NCI-H2081 (cell line): ENCODE measurements around the gene ILDR2.
"Not testable (repeated sequence)": the region's sequence is repeated elsewhere in the genome, so short reads cannot be mapped to it uniquely, and the experiment has no call there.

ENCODE experiments used
- DNase-seq, 2 experiments: peaks; one replicate each; lab custom pipeline; 2025; lab: John Stamatoyannopoulos, UW

Gene ILDR2

DNA sequence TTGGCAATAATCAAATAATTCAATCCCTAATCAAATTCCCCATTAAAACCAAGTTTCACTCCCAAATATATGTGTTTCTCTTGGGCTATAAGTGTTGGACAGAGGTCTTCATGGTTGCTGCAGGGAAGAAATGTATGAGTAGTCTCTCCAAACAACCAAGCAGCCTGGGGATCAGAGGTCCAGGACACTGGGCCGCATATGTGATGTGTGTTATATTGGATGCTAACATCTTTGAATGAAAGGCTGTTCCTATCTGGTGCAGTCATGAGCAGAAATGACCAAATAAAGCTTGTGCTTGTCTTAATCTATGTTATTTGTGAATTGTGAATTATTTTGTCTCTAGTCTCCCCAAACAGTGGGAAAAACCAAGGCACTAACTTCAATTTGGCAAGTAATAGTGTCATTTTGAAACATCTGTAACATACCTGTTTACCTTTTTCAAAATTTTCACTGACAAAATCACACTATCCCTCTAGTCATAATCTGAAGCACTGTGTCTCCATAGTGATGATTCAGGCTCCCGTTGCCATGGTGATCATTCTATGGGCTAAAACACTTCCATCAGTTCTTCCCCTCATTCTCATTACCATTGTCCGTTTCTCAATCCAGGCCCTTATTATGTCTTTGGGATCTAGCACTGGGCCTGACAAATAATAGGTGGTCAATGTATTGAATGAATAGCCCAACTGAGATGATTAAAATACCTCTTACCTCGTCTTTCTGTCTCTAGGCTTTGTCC lies 86.8 kb downstream of the ILDR2 start:
- DNase-seq: peak in 1 of 2 experiments; percentile 16

DNA sequence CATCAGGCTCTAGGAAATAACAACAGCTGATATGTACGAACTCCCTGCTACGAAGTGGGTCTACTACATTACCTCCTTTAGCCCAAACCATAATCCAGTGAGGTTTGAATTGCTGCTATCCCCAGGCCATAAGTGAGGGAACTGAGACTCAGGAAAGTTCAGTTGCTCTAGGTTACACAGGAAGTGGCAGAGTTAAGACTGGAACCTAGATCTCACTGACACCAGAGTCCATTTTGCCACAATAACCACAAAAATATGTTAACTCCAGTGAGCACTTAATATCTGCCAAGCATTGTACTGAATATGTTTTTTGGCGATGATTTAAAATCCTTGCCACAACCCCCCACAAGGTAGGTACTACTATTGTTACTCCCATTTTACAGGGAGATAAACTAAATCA lies 90.4 kb downstream of the ILDR2 start:
- DNase-seq: no peak

DNA sequence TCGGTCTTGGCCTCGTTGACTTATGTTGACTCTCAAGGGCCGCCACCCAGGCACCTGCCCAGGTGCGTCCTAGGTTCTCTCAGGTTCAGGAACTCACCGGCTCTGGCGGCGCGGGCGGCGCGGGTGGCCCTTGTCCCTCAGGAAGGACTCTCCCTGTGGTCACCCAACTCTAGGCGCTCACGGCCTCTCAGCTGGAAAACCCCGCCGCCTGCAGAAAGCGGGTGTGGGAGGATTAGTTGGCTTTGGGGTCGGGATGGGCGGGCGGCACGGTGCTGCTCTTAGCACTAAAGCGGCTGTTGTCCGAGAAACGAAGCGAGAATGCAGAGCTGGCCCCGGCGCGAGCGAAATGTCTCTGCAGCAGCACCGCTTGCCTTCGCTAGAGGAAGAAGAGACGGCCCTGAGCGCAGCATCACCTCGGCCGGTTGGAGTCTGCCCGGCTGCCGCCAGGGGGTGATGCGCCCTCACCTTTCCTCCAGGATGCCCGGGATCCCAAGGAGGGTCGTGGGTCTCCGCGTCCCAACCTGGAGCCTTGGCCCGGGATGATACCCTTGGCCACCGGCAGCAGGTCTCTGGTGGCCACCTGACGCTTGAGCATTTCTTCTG lies 91.2 kb downstream of the ILDR2 start:
- DNase-seq: no peak

DNA sequence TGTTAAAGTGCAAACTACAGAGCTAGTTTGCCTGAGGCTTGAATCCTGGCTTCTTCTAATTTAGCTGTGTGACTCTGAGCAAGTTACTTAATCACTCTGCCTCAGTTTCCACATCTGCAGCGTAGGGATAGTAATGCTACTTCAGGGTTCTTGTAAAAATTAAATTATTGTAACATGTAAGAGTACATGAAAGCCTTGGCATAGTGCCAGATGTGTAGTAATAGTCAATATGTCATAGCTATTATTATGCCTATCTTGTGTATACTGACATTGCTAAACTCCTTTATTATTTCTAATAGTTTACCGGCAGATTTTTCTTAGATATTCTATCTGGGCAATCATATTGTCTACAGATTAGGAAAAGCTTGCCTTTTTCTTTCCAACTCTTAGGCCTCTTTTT lies 92.4 kb downstream of the ILDR2 start:
- no peak for DNase-seq

DNA sequence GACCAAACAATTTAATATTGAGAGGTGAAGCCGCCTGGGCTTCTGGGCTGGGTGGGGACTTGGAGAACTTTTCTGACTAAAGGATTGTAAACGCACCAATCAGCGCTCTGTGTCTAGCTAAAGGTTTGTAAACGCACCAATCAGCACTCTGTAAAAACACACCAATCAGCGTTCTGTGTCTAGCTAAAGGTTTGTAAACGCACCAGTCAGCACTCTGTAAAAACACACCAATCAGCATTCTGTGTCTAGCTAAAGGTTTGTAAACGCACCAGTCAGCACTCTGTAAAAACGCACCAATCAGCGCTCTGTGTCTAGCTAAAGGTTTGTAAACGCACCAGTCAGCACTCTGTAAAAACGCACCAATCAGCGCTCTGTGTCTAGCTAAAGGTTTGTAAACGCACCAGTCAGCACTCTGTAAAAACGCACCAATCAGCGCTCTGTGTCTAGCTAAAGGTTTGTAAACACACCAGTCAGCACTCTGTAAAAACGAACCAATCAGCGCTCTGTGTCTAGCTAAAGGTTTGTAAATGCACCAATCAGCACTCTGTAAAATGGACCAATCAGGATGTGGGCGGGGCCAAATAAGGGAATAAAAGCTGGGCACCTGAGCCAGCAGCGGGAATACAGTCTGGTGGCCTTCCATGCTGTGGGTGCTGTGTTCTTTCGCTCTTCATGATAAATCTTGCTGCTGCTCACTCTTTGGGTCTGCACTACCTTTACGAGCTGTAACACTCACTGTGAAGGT lies 97.0 kb downstream of the ILDR2 start:
- not testable (repeated sequence) for DNase-seq

DNA sequence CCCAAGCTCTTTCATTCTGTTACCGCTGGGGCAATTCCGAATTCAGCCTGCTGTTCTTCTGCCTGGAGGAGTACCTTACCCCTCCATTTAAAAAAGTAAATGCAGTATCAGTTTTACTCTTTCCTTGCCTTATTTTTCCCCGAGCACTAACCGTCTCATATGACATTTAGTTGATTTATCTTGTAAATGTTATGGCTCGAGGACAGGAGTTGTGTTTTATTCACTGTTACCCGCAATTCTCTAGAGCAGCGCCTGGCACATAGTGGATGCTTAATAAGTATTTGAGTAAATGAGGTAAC lies 98.9 kb downstream of the ILDR2 start:
- no peak for DNase-seq

DNA sequence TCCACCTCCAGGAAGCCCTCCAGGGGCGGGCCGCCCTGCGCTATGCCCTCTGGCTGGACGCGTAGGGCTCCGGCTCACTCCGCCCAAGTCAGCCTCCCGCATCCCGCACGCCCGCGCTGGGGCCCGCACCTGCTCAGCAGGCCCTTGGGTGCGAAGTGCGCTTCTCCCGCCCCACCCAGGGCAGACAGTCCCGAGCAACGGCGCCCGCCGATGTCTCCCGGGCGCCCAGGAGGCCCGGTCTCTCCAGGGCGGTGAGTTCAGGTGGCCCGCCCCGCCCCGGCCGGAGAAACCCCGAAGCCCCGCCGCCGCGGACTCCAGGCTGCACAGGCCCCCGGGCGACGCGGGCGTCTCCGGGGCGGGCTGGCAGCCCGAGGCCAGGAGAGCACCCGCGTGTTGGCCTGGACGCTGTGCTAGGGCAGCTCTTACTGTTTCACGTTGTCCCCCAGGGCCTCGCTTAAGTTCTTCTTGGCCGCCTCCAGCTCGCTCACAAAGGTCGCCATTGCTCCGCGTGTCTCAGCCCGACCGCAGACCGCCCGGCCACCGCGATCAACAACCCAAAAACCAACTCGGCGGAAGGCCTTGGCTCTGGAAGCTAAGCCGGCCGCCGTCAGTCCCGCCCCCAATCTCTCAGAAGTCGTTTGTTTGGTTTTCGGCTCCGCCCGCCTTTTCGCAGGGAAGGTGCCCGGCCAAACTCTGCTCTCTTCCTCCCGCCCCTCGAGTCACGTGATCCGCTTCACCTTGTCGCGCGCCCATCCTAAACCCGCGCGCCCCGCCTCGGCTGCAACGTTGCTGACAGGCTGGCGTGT lies 99.4 kb downstream of the ILDR2 start, which contains the start of gene TADA1:
Gene TADA1, minus strand, starts transcription at position 531 of the 806 bp plus-strand sequence. Its CDS starts 31 bp downstream, at position 500.
- DNase-seq: peak; percentile 99

DNA sequence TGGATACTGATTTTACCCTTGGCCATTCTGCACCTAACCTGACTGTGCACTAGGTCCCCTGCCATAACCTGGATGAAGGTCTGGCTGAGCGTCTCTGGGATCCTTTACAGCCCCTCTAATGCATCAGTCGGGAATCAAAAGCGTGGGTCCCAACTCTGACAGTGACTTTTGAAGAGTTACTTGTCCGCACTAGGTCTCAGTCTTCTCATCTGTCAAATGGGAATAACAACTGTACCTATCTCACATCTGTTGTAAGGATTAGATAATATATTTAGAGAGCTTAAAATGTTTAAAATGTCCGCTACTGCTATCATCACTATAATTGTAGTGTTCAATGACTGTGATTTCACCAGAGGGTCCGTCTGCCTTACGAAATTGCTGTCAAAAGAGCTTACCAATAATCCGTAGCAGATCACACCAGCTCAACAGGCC lies 100.0 kb downstream of the ILDR2 start:
- DNase-seq: no peak

DNA sequence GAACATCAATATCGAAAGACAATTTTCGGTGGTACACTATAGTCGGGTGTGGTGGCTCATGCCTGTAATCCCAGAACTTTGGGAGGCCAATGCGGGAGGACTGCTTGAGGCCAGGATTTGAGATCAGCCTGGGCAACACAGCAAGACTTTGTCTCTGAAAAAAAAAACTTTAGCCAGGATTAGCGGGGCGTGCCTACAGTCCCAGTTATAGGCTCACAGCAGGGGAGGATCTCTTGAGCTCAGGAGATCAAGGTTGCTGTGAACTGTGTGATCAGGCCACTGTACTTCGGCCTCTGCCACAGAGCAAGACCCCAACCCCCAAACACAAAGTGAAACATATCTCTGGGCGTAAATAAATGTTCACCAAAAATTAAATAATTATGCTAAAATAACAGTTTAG lies 100.9 kb downstream of the ILDR2 start:
- DNase-seq: peak in 1 of 2 experiments; percentile 13

DNA sequence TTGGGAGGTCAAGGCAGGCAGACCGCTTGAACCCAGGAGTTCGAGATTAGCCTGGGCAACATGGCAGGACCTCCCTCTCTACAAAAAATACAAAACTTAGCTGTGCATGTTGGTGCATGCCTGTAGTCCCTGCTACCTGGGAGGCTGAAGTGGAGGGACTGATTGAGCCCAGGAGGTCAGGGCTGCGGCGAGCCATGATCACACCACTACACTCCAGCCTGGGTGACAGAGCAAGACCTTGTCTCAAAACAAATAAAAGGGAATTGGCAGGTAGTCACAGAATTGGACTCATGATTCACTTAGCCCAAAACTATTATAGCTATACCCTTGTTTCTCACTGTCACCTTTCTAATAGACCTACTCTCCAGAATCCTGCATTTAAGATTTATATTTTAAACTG lies 104.8 kb downstream of the ILDR2 start:
- no peak for DNase-seq

DNA sequence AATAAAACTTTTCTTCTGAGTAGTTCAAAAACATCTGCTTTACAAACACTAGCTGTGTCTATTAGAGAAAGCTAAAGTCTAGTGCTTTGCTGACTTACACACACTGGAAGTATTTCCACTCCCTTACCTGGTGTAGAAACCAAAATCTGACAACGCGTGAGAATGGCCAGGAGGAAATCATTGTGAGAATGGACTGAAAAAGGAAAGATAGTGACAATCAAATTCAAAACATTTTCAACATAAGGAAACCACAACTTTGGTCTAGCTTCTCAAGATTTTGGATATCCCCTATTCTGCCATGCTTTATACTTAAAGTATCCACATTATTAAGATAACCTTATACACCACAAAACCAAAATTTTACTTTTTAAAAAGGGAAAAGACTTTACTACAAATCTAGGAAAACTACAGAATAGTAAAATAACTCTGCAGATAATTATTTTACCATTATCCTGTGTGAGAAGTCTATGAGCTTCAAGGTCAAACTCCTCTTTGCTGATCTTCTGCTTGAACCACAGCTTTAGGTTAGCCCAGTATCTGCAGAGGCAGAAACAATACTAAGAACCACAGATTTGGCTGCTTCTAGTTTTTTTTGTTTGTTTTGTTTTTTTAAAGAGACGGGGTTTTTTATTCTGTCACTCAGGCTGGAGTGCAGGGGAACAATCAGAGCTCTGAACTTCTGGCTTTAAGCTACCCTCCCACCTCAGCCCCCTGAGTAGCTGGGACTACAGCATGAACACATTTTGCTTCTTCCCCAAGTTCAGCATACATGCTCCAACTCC lies 105.8 kb downstream of the ILDR2 start:
- DNase-seq: no peak

DNA sequence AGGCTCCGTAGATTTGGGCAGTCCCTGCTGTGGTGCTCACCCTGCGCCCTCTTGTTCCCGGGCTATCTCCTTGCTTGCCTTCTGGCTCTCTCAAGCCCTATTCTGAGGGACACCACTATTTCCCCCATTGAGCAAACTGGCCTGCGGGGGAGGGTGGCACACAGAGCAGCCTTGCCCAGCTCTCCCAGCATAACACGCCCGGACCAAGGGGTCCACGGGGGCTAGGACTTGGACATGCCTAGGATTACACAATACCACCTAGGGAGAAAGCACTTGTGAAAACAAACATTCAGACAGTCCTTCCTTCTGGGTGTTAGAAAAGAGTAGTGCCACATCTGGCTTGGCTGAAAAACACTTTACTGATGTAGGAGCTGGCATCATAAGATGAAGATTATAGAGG lies 106.7 kb downstream of the ILDR2 start:
- DNase-seq: no peak

DNA sequence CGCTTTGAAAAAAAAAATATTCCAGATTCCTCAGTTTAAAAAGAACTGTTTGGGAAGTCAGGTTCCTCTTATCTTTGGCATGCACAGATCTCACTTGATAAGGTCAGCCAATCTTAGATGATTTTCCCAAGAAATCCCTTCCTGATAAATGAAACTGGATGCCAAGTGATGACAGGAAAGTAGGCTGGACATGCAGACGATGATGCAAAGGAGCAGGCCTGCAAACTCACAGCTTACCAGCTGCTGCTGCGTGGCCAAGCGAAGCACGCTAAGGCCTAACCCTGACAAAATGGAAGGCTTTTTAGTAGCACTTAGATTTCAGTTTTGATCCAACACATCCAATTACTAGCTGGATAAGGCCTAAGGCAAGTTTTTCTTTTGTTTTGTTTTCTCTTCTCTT lies 109.4 kb downstream of the ILDR2 start:
- DNase-seq: no peak

DNA sequence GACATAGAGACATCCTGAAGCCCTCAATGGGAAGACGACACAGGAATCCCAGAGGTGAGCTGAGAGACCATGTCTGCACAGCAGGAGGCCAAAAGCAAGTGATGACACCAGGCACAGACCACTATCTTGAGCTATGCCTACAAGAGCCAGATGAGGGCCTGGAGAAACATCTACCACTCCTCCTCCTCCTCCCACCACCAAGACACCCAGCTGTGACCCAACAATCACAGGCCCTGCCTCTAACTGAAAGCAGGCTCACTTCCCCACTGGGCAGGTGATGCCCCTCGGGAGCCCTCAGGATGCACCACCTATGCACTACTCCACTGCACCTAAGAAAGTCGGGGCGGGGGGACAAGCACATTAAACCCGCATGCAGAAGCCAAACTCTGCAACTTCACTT lies 115.7 kb downstream of the ILDR2 start:
- no peak for DNase-seq

DNA sequence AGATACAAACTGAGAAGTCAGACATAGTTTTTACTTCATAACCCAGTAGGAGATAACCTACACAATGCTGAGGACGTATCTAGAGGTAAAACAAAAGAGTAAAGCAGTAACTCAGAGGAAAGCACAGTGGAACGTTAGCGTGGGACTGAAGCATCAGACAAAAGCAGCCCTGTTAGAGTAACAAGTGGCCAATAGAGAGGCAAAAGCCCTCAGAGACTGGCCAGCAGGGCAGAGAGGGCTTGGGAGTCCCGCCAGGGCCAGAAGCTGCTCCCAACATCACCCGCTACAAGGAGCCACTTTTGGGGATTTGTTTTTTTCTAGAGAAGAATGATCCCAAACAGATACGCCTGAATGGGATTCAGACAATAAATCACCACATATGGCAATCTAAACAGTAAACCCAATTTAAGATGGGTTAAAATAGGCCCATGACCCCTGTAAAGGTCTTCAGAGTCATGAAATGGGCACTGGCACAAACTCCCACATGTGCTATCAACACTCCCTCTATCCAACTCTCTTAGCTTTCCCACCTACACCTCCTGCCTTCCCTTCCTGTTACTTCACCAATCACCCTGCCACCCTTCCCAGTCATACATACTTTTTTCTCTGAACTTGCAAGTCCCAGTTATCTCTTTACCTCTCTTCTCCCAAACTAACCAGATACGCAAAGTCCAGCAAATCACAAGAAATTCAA lies 116.5 kb downstream of the ILDR2 start:
- DNase-seq: no peak
